ENCODE measurements around the gene GCSH. TPM values are rescaled to one million over a fixed set of nuclear protein-coding genes. Genes with fewer than 3 reads are reported as not detected.

GCSH gene
- total RNA-seq, 1 donor from 2014 or later: 30.3 TPM

- H3K4me3 Mint-ChIP-seq (ENCODE audit: unreplicated experiment): no peak overlapping the region
- no peaks in the 10 kb centered on the region for H3K4me1 Mint-ChIP-seq (ENCODE audit: unreplicated experiment)
- peaks cover 5% of the 10 kb centered on the region for H3K36me3 Mint-ChIP-seq (ENCODE audit: low read depth, unreplicated experiment)
- peaks cover 5% of the 10 kb centered on the region for H3K27me3 Mint-ChIP-seq (ENCODE audit: unreplicated experiment)
- TF ChIP-seq CTCF (IDR thresholded peaks at IDR 0.05; ENCODE audit: unreplicated experiment): no peak
- H3K9me3 Mint-ChIP-seq (ENCODE audit: unreplicated experiment): no peaks in the 10 kb centered on the region
- no peak for DNase-seq (ENCODE audit: low spot score)
- no peak overlapping the region for H3K27ac Mint-ChIP-seq (ENCODE audit: unreplicated experiment)
Measured at GRCh38 chr16:81138831-81139557, 42.8 kb upstream of the GCSH start.

- Mint-ChIP-seq H3K36me3 (ENCODE audit: low read depth, unreplicated experiment) (peaks cover 5% of the 10 kb centered on the region), H3K27ac (ENCODE audit: unreplicated experiment) (no peak overlapping the region), H3K27me3 (ENCODE audit: unreplicated experiment) (peaks cover 5% of the 10 kb centered on the region), H3K9me3 (ENCODE audit: unreplicated experiment) (no peaks in the 10 kb centered on the region), H3K4me3 (ENCODE audit: unreplicated experiment) (no peak overlapping the region), H3K4me1 (ENCODE audit: unreplicated experiment) (no peaks in the 10 kb centered on the region)
- no peak for TF ChIP-seq CTCF (IDR thresholded peaks at IDR 0.05; ENCODE audit: unreplicated experiment)
- DNase-seq (ENCODE audit: low spot score): no peak
Measured at GRCh38 chr16:81137754-81138153, 41.6 kb upstream of the GCSH start.

GRCh38 chr16:81136390-81137335 is 40.5 kb upstream of the GCSH start:
- DNase-seq (ENCODE audit: low spot score): no peak
- Mint-ChIP-seq H3K27ac (ENCODE audit: unreplicated experiment) (no peak overlapping the region), H3K9me3 (ENCODE audit: unreplicated experiment) (no peaks in the 10 kb centered on the region), H3K4me3 (ENCODE audit: unreplicated experiment) (no peak overlapping the region), H3K4me1 (ENCODE audit: unreplicated experiment) (no peaks in the 10 kb centered on the region), H3K27me3 (ENCODE audit: unreplicated experiment) (peaks cover 5% of the 10 kb centered on the region), H3K36me3 (ENCODE audit: low read depth, unreplicated experiment) (peaks cover 5% of the 10 kb centered on the region)
- no peak for TF ChIP-seq CTCF (IDR thresholded peaks at IDR 0.05; ENCODE audit: unreplicated experiment)

- peaks cover 4% of the 10 kb centered on the region for H3K9me3 Mint-ChIP-seq (ENCODE audit: unreplicated experiment)
Measured at GRCh38 chr16:81130126-81130525, 33.9 kb upstream of the GCSH start.

More at GRCh38 chr16:81130126-81130525, 33.9 kb upstream of the GCSH start:
- no peaks in the 10 kb centered on the region for H3K36me3 Mint-ChIP-seq (ENCODE audit: low read depth, unreplicated experiment)
- TF ChIP-seq CTCF (IDR thresholded peaks at IDR 0.05; ENCODE audit: unreplicated experiment): no peak
- H3K27me3 Mint-ChIP-seq (ENCODE audit: unreplicated experiment): no peaks in the 10 kb centered on the region
- H3K4me3 Mint-ChIP-seq (ENCODE audit: unreplicated experiment): no peak overlapping the region
- no peak overlapping the region for H3K27ac Mint-ChIP-seq (ENCODE audit: unreplicated experiment)
- no peaks in the 10 kb centered on the region for H3K4me1 Mint-ChIP-seq (ENCODE audit: unreplicated experiment)
- no peak for DNase-seq (ENCODE audit: low spot score)

Measured in endothelial cell (in vitro differentiated cells).